ENCODE results near the gene FOXM1.

DNA sequence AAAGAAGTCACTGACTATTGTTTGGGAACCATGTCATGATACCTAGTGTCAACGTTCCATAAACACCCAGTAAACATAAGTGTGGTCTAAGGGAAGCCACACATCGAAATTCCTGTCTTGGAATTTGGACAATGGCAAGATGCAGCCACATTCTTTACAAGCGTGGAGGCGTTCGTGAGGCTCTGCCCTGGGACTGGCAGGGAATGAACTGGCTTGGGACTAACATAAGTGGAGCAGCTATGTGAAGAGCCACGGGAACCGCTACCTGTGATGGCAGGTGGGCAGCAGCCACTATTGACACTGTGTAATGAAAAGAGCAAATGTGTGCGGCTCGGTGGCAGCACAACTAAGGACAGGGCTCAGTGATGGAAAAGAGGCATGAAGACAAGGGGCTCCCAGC is 32.2 kb downstream of the FOXM1 start:
- TF ChIP-seq, protein P1, sequence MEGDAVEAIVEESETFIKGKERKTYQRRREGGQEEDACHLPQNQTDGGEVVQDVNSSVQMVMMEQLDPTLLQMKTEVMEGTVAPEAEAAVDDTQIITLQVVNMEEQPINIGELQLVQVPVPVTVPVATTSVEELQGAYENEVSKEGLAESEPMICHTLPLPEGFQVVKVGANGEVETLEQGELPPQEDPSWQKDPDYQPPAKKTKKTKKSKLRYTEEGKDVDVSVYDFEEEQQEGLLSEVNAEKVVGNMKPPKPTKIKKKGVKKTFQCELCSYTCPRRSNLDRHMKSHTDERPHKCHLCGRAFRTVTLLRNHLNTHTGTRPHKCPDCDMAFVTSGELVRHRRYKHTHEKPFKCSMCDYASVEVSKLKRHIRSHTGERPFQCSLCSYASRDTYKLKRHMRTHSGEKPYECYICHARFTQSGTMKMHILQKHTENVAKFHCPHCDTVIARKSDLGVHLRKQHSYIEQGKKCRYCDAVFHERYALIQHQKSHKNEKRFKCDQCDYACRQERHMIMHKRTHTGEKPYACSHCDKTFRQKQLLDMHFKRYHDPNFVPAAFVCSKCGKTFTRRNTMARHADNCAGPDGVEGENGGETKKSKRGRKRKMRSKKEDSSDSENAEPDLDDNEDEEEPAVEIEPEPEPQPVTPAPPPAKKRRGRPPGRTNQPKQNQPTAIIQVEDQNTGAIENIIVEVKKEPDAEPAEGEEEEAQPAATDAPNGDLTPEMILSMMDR (IDR thresholded peaks at IDR 0.05): no peak
- no peak for TF ChIP-seq POLR2AphosphoS5 (IDR thresholded peaks at IDR 0.05)
